ENCODE data around the gene ITGAL. TPM values are rescaled to one million over a fixed set of nuclear protein-coding genes. Genes with fewer than 3 reads are reported as not detected.

The ITGAL gene
- total and polyA plus RNA-seq, 2 of the 13 experiments (the other 11 are each of a cell fraction or from before 2014, with no cell fraction given) = 0.86 to 1.2 TPM

DNA sequence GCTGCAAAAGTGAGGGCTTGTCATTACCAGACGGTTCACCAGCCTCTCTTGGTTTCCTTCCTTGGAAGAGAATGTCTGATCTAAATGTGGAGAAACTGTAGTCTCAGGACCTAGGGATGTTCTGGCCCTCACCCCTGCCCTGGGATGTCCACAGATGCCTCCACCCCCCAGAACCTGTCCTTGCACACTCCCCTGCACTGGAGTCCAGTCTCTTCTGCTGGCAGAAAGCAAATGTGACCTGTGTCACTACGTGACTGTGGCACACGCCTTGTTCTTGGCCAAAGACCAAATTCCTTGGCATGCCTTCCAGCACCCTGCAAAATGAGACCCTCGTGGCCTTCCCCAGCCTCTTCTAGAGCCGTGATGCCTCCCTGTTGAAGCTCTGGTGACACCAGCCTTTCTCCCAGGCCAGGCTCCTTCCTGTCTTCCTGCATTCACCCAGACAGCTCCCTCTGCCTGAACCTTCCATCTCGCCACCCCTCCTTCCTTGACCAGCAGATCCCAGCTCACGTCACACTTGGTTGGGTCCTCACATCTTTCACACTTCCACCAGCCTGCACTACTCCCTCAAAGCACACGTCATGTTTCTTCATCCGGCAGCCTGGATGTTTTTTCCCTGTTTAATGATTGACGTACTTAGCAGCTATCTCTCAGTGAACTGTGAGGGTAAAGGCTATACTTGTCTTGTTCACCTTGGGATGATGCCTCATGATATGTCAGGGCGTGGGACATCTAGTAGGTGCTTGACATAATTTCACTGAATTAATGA, 49.5 kb downstream of the ITGAL start (continued):
- TF ChIP-seq, protein P1, sequence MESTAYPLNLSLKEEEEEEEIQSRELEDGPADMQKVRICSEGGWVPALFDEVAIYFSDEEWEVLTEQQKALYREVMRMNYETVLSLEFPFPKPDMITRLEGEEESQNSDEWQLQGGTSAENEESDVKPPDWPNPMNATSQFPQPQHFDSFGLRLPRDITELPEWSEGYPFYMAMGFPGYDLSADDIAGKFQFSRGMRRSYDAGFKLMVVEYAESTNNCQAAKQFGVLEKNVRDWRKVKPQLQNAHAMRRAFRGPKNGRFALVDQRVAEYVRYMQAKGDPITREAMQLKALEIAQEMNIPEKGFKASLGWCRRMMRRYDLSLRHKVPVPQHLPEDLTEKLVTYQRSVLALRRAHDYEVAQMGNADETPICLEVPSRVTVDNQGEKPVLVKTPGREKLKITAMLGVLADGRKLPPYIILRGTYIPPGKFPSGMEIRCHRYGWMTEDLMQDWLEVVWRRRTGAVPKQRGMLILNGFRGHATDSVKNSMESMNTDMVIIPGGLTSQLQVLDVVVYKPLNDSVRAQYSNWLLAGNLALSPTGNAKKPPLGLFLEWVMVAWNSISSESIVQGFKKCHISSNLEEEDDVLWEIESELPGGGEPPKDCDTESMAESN (CRISPR knock-in tag; conservative IDR thresholded peaks at IDR 0.05) = 0 out of 2 replicates have a peak, but pooled peaks have one; percentile 40
- TF ChIP-seq ZNF724P (CRISPR knock-in tag; IDR thresholded peaks at IDR 0.05; ENCODE audit: borderline replicate concordance) (no peak), BRD4 (CRISPR knock-in tag; IDR thresholded peaks at IDR 0.05) (no peak), ATF7-NPFF (CRISPR knock-in tag; IDR thresholded peaks at IDR 0.05; ENCODE audit: low read depth) (0 out of 2 replicates have a peak, but pooled peaks have one; percentile 40), CEBPG (CRISPR knock-in tag; IDR thresholded peaks at IDR 0.05) (no peak), NRL (CRISPR knock-in tag; IDR thresholded peaks at IDR 0.05; ENCODE audit: borderline replicate concordance) (peak; percentile 78), TARDBP (CRISPR knock-in tag; IDR thresholded peaks at IDR 0.05) (peak; percentile 81; the same call in 1 of the 2 replicates), MED13 (CRISPR knock-in tag; IDR thresholded peaks at IDR 0.05) (no peak), ZNF263 (CRISPR knock-in tag; IDR thresholded peaks at IDR 0.05) (no peak), KDM2A (CRISPR knock-in tag; IDR thresholded peaks at IDR 0.05; ENCODE audit: borderline replicate concordance, low read depth) (no peak), ZNF331 (CRISPR knock-in tag; IDR thresholded peaks at IDR 0.05) (peak; percentile 39; the same call in 1 of the 2 replicates), ZNF343 (CRISPR knock-in tag; IDR thresholded peaks at IDR 0.05) (no peak), KLF12 (CRISPR knock-in tag; IDR thresholded peaks at IDR 0.05; ENCODE audit: borderline replicate concordance) (no peak), ZNF619 (CRISPR knock-in tag; IDR thresholded peaks at IDR 0.05) (peak; percentile 89; the same call in 1 of the 2 replicates), KMT2A (CRISPR knock-in tag; IDR thresholded peaks at IDR 0.05) (no peak), RFXANK (CRISPR knock-in tag; IDR thresholded peaks at IDR 0.05) (no peak), ZNF326 (CRISPR knock-in tag; IDR thresholded peaks at IDR 0.05; ENCODE audit: borderline replicate concordance) (no peak), PAX8 (CRISPR knock-in tag; IDR thresholded peaks at IDR 0.05; ENCODE audit: borderline replicate concordance) (0 out of 2 replicates have a peak, but pooled peaks have one; percentile 35), ZBTB21 (CRISPR knock-in tag; IDR thresholded peaks at IDR 0.05) (peak; percentile 99), ARNT2 (CRISPR knock-in tag; IDR thresholded peaks at IDR 0.05; ENCODE audit: low read depth) (no peak), ZNF451 (CRISPR knock-in tag; IDR thresholded peaks at IDR 0.05) (no peak), NCOR1 (IDR thresholded peaks at IDR 0.05; ENCODE audit: borderline replicate concordance, low read length) (0 out of 2 replicates have a peak, but pooled peaks have one; percentile 18)
- TF ChIP-seq, protein P2, sequence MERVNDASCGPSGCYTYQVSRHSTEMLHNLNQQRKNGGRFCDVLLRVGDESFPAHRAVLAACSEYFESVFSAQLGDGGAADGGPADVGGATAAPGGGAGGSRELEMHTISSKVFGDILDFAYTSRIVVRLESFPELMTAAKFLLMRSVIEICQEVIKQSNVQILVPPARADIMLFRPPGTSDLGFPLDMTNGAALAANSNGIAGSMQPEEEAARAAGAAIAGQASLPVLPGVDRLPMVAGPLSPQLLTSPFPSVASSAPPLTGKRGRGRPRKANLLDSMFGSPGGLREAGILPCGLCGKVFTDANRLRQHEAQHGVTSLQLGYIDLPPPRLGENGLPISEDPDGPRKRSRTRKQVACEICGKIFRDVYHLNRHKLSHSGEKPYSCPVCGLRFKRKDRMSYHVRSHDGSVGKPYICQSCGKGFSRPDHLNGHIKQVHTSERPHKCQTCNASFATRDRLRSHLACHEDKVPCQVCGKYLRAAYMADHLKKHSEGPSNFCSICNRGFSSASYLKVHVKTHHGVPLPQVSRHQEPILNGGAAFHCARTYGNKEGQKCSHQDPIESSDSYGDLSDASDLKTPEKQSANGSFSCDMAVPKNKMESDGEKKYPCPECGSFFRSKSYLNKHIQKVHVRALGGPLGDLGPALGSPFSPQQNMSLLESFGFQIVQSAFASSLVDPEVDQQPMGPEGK (CRISPR knock-in tag; IDR thresholded peaks at IDR 0.05) = no peak
- TF ChIP-seq, protein P3, sequence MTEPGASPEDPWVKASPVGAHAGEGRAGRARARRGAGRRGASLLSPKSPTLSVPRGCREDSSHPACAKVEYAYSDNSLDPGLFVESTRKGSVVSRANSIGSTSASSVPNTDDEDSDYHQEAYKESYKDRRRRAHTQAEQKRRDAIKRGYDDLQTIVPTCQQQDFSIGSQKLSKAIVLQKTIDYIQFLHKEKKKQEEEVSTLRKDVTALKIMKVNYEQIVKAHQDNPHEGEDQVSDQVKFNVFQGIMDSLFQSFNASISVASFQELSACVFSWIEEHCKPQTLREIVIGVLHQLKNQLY (CRISPR knock-in tag; IDR thresholded peaks at IDR 0.05) = no peak
- TF ChIP-seq, protein P4, sequence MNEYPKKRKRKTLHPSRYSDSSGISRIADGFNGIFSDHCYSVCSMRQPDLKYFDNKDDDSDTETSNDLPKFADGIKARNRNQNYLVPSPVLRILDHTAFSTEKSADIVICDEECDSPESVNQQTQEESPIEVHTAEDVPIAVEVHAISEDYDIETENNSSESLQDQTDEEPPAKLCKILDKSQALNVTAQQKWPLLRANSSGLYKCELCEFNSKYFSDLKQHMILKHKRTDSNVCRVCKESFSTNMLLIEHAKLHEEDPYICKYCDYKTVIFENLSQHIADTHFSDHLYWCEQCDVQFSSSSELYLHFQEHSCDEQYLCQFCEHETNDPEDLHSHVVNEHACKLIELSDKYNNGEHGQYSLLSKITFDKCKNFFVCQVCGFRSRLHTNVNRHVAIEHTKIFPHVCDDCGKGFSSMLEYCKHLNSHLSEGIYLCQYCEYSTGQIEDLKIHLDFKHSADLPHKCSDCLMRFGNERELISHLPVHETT (CRISPR knock-in tag; conservative IDR thresholded peaks at IDR 0.05) = no peak; the same call in 1 of the 2 replicates
